Prostate gland (tissue), 2 donors: ENCODE measurements around the gene TMEM255A. TPM values are rescaled to one million over a fixed set of nuclear protein-coding genes. Genes with fewer than 3 reads are reported as not detected.
"Not testable (repeated sequence)": the region's sequence is repeated elsewhere in the genome, so short reads cannot be mapped to it uniquely, and the experiment has no call there.

Experiments
- DNase-seq: peaks from one replicate; pipeline ENCODE4 v3.0.0-alpha.2; 2019; ENCODE audit warnings: low spot score
- H3K27ac ChIP-seq, 2 donors: fragments of 200-600 bp; sonication (generic); 2 replicates each; pipeline ENCODE4 v1.5.1; 2017 to 2019
- H3K27me3 ChIP-seq: fragments of 200-600 bp; sonication (generic); replicated peaks from 2 replicates; pipeline ENCODE4 v1.5.1; 2019; ENCODE audit not compliant: insufficient read depth
- H3K36me3 ChIP-seq, 2 donors: fragments of 200-600 bp; sonication (generic); 1 replicate in 1 of 2; 2 replicates in 1 of 2; pipeline versions ENCODE4 v1.5.1 to v1.8.1; 2017 to 2019
- H3K4me1 ChIP-seq: fragments of 200-600 bp; sonication (generic); replicated peaks from 2 replicates; pipeline ENCODE4 v1.5.1; 2019
- H3K4me3 ChIP-seq, 2 donors: fragments of 200-600 bp; sonication (generic); 2 replicates each; pipeline ENCODE4 v1.5.1; 2017 to 2019
- H3K9me3 ChIP-seq: fragments of 200-600 bp; sonication (generic); 2 replicates; pipeline ENCODE4 v1.5.1; 2017
- CTCF ChIP-seq, 4 experiments: fragments of 200-600 bp in 2 of 4; fragments of 450-650 bp in 2 of 4; sonication (generic) in 2 of 4; IDR thresholded peaks; 1 replicate in 3 of 4; 2 replicates in 1 of 4; pipeline ENCODE4 v1.5.1; 2016 to 2019; ENCODE audit warnings: antibody characterized with exemption in 4 of 4, mild to moderate bottlenecking in 2 of 4, moderate library complexity in 2 of 4
- POLR2A ChIP-seq: fragments of 450-650 bp; IDR thresholded peaks from one replicate; pipeline ENCODE4 v1.6.1; 2016; ENCODE audit warnings: antibody characterized with exemption, mild to moderate bottlenecking
- POLR2AphosphoS5 ChIP-seq: sonication (generic); formaldehyde crosslinking; IDR thresholded peaks from one replicate; pipeline ENCODE4 v1.6.1; 2017; ENCODE audit warnings: antibody characterized with exemption
- WGBS: methylation state at CpG from one replicate; pipeline ENCODE4 v1.1.5; 2018; 5-methylcytosine and 5-hydroxymethylcytosine counted together
- intact Hi-C: fragments of 100-400 bp; cut with DNase I; formaldehyde crosslinking; loops from one replicate; pipeline ENCODE4 v1.14.2; 2022
- total RNA-seq, 2 donors: library from RNA; depleted of rRNA; stranded (reverse); fragments of >200 nt; gene quantifications; one replicate each; pipeline ENCODE4 v1.1.0, GENCODE V29; 2016

TMEM255A gene
- total RNA-seq, 2 donors from 2014 or later = 0.18 to 0.62 TPM

GRCh38 chrX:120350450-120351138 lies 39.3 kb upstream of the TMEM255A start:
- H3K36me3 ChIP-seq = no peaks in the 10 kb centered on the region
- TF ChIP-seq POLR2A (no peak), CTCF (IDR thresholded peaks at IDR 0.05) (no peak), POLR2AphosphoS5 (no peak)
- H3K27ac ChIP-seq = no peak overlapping the region
- no peak for DNase-seq
- intact Hi-C loops = no loop called here
- H3K9me3 ChIP-seq = no peaks in the 10 kb centered on the region
- WGBS = 71% methylated on average over 4 of the region's 4 CpGs
- no peaks in the 10 kb centered on the region for H3K4me1 ChIP-seq
- H3K27me3 ChIP-seq = no peaks in the 10 kb centered on the region
- no peak overlapping the region for H3K4me3 ChIP-seq

- intact Hi-C loops, H3K36me3 ChIP-seq, H3K27me3 ChIP-seq, DNase-seq, H3K4me1 ChIP-seq, H3K4me3 ChIP-seq, H3K27ac ChIP-seq, H3K9me3 ChIP-seq: not testable (repeated sequence)
- 86% methylated on average over 10 of the region's 11 CpGs for WGBS
Measured at GRCh38 chrX:120344566-120344965, 33.3 kb upstream of the TMEM255A start.

- DNase-seq = no peak
- no peaks in the 10 kb centered on the region for H3K9me3 ChIP-seq
- H3K4me1 ChIP-seq = no peaks in the 10 kb centered on the region
- intact Hi-C loops = no loop called here
- H3K27me3 ChIP-seq = no peaks in the 10 kb centered on the region
- no peak for TF ChIP-seq CTCF (IDR thresholded peaks at IDR 0.05)
- TF ChIP-seq POLR2AphosphoS5 = no peak
- TF ChIP-seq POLR2A = no peak
- no peaks in the 10 kb centered on the region for H3K36me3 ChIP-seq
- no peak overlapping the region for H3K27ac ChIP-seq
- no peak overlapping the region for H3K4me3 ChIP-seq
Measured at GRCh38 chrX:120336899-120337298, 25.6 kb upstream of the TMEM255A start.

- WGBS = 66% methylated on average over 2 of the region's 2 CpGs
- no peaks in the 10 kb centered on the region for H3K27me3 ChIP-seq
- TF ChIP-seq POLR2AphosphoS5 (no peak), CTCF (IDR thresholded peaks at IDR 0.05) (no peak), POLR2A (no peak)
- H3K9me3 ChIP-seq = no peaks in the 10 kb centered on the region
- no peak for DNase-seq
- no peaks in the 10 kb centered on the region for H3K4me1 ChIP-seq
- no peaks in the 10 kb centered on the region for H3K36me3 ChIP-seq
- no peak overlapping the region for H3K27ac ChIP-seq
- intact Hi-C loops = no loop called here
- no peak overlapping the region for H3K4me3 ChIP-seq
Measured at GRCh38 chrX:120335289-120335688, 24.0 kb upstream of the TMEM255A start.

GRCh38 chrX:120334603-120335002 lies 23.3 kb upstream of the TMEM255A start:
- Histone ChIP-seq H3K4me3 (no peak overlapping the region), H3K27me3 (no peaks in the 10 kb centered on the region), H3K27ac (no peak overlapping the region), H3K4me1 (no peaks in the 10 kb centered on the region), H3K36me3 (no peaks in the 10 kb centered on the region), H3K9me3 (no peaks in the 10 kb centered on the region)
- TF ChIP-seq CTCF (IDR thresholded peaks at IDR 0.05) = no peak
- TF ChIP-seq POLR2AphosphoS5 = no peak
- TF ChIP-seq POLR2A = no peak
- DNase-seq = no peak
- WGBS = 92% methylated on average over 1 of the region's 1 CpG
- intact Hi-C loops = no loop called here
